Tongue (tissue), 2 donors: Measurements from ENCODE around the gene FXYD4. TPM values are rescaled to one million over a fixed set of nuclear protein-coding genes. Genes with fewer than 3 reads are reported as not detected.

ENCODE experiments used
- DNase-seq: peaks from one replicate; pipeline ENCODE4 v3.0.0-alpha.2; 2015
- total RNA-seq: library from RNA; depleted of rRNA; stranded (reverse); fragments of >200 nt; gene quantifications from one replicate; pipeline ENCODE4 v1.2.3, GENCODE V29; 2014

FXYD4 gene
- total RNA-seq, 1 donor from 2014 or later: not detected

GRCh38 chr10:43396061-43396927 is 24.9 kb downstream of the FXYD4 start:
- DNase-seq: peak; percentile 87

GRCh38 chr10:43396928-43397624 is 25.6 kb downstream of the FXYD4 start:
- peak; percentile 87 for DNase-seq

GRCh38 chr10:43398939-43399319 is 27.5 kb downstream of the FXYD4 start:
- DNase-seq: no peak

GRCh38 chr10:43399320-43400310 is 28.2 kb downstream of the FXYD4 start:
- DNase-seq: no peak

- DNase-seq: no peak
Observed at GRCh38 chr10:43401627-43402026, 30.2 kb downstream of the FXYD4 start.

GRCh38 chr10:43402176-43402575 is 30.7 kb downstream of the FXYD4 start:
- no peak for DNase-seq

- DNase-seq: no peak
Observed at GRCh38 chr10:43402880-43403452, 31.5 kb downstream of the FXYD4 start.

- DNase-seq: no peak
Observed at GRCh38 chr10:43403911-43404703, 32.7 kb downstream of the FXYD4 start.

- no peak for DNase-seq
Observed at GRCh38 chr10:43404704-43405084, 33.3 kb downstream of the FXYD4 start.

GRCh38 chr10:43407148-43407575 is 35.7 kb downstream of the FXYD4 start:
- DNase-seq: peak; percentile 77

GRCh38 chr10:43407576-43408330 is 36.3 kb downstream of the FXYD4 start:
- peak; percentile 95 for DNase-seq

GRCh38 chr10:43408331-43408709 is 36.9 kb downstream of the FXYD4 start:
- DNase-seq: no peak

GRCh38 chr10:43408710-43409384 is 37.4 kb downstream of the FXYD4 start, which contains the start of gene HNRNPF:
TSS of gene HNRNPF (minus strand) at chr10:43409186. CDS start at chr10:43387884, 21,302 bp downstream.
- DNase-seq: peak; percentile 98

GRCh38 chr10:43409385-43410109 is 38.1 kb downstream of the FXYD4 start:
- DNase-seq: no peak

- no peak for DNase-seq
Observed at GRCh38 chr10:43410345-43410744, 38.9 kb downstream of the FXYD4 start.

GRCh38 chr10:43411536-43411935 is 40.1 kb downstream of the FXYD4 start:
- DNase-seq: no peak

GRCh38 chr10:43415544-43415943 is 44.1 kb downstream of the FXYD4 start:
- no peak for DNase-seq

- DNase-seq: peak; percentile 18
Observed at GRCh38 chr10:43417950-43418768, 46.7 kb downstream of the FXYD4 start.
